GM12878 (cell line): ENCODE measurements around the gene TTC39A. TPM values are rescaled to one million over a fixed set of nuclear protein-coding genes. Genes with fewer than 3 reads are reported as not detected.

ENCODE experiments used
- ATAC-seq: fragments of 200-7000 bp; cut with Tn5 transposase; 3 replicates; pipeline ENCODE4 v1.9.1; 2020; ENCODE audit warnings: mild to moderate bottlenecking, moderate library complexity
- BruUV-seq: library from RNA; stranded (reverse); fragments of 400-500 nt; replicated peaks from 2 replicates; lab custom pipeline; 2021; lab: Mats Ljungman, UMichigan
- CTCF ChIA-PET: fragments of 300-600 bp; sonication (Branson Sonifier 250); formaldehyde crosslinking; extraction: SDS; loops from one replicate; lab custom pipeline; 2021; ENCODE audit warnings: inconsistent platforms; lab: Yijun Ruan, JAX
- POLR2A ChIA-PET: fragments of 350-600 bp; formaldehyde crosslinking; extraction: SDS; loops from one replicate; lab custom pipeline; 2021; ENCODE audit warnings: inconsistent platforms; lab: Charles Lee
- RAD21 ChIA-PET: fragments of 300-600 bp; sonication (Branson Sonifier 250); formaldehyde crosslinking; loops from one replicate; lab custom pipeline; 2023; ENCODE audit warnings: antibody characterized with exemption; ENCODE audit not compliant: unreplicated experiment; lab: Charles Lee
- SMC1A ChIA-PET: fragments of 300-600 bp; sonication (Branson Sonifier 250); formaldehyde crosslinking; loops from one replicate; lab custom pipeline; 2023; ENCODE audit not compliant: unreplicated experiment, uncharacterized antibody; lab: Charles Lee
- DNase-seq: peaks from one replicate; pipeline ENCODE4 v3.0.0-alpha.2; 2011; ENCODE audit warnings: low read depth, low spot score
- FAIRE-seq: peaks from 3 replicates; lab custom pipeline; 2011; peaks lifted over from hg19 to GRCh38; lab: Jason Lieb, UNC
- H2AFZ ChIP-seq: 2 replicates; pipeline ENCODE4 v1.6.0; 2011; ENCODE audit warnings: low read depth, low read length, control low read depth; ENCODE audit not compliant: control insufficient read depth
- H3K27ac ChIP-seq: 2 replicates; pipeline ENCODE4 v1.5.1; 2011; ENCODE audit warnings: control low read depth; ENCODE audit not compliant: control insufficient read depth, insufficient read depth
- H3K27me3 ChIP-seq, 2 experiments: replicated peaks in 1 of 2; 2 replicates each; pipeline versions ENCODE4 v1.6.0 to v1.6.1; 2011; ENCODE audit warnings: low read length in 1 of 2; ENCODE audit not compliant: control insufficient read depth in 2 of 2, insufficient read depth in 2 of 2
- H3K36me3 ChIP-seq, 2 experiments: 2 replicates each; pipeline ENCODE4 v1.5.1; 2011; ENCODE audit warnings: low read length in 1 of 2; ENCODE audit not compliant: control insufficient read depth in 2 of 2, insufficient read depth in 2 of 2
- H3K4me1 ChIP-seq: 2 replicates; pipeline ENCODE4 v1.6.1; 2011; ENCODE audit warnings: mild to moderate bottlenecking, low read length, moderate library complexity, mixed read lengths; ENCODE audit not compliant: control insufficient read depth, insufficient read depth
- H3K4me2 ChIP-seq: 2 replicates; pipeline ENCODE4 v1.6.0; 2011; ENCODE audit warnings: control low read depth; ENCODE audit not compliant: control insufficient read depth, insufficient read depth
- H3K4me3 ChIP-seq: fragments of 200-600 bp; sonication (generic); 2 replicates; pipeline ENCODE4 v1.5.1; 2016
- H3K79me2 ChIP-seq: 2 replicates; pipeline ENCODE4 v1.6.0; 2011; ENCODE audit warnings: low read length; ENCODE audit not compliant: control insufficient read depth, insufficient read depth
- H3K9ac ChIP-seq: 2 replicates; pipeline ENCODE4 v1.8.0; 2011; ENCODE audit warnings: low read length, control low read depth, mixed read lengths; ENCODE audit not compliant: control insufficient read depth, insufficient read depth
- H3K9me3 ChIP-seq: replicated peaks from 3 replicates; pipeline ENCODE4 v1.5.1; 2011; ENCODE audit warnings: mild to moderate bottlenecking, low read length; ENCODE audit not compliant: control insufficient read depth, insufficient read depth
- H4K20me1 ChIP-seq: 2 replicates; pipeline ENCODE4 v1.6.0; 2011; ENCODE audit not compliant: control insufficient read depth, insufficient read depth
- CHD1 ChIP-seq: IDR thresholded peaks from 2 replicates; pipeline ENCODE4 v1.6.1; 2012; ENCODE audit warnings: low read depth, low read length, improper control_type of control experiment
- CREM ChIP-seq: IDR thresholded peaks from 2 replicates; pipeline ENCODE4 v1.6.1; 2014; ENCODE audit warnings: antibody characterized with exemption, low read depth
- E4F1 ChIP-seq: fragments of 450-650 bp; IDR thresholded peaks from 2 replicates; pipeline ENCODE4 v1.6.1; 2018; ENCODE audit warnings: borderline replicate concordance, mild to moderate bottlenecking; ENCODE audit not compliant: partially characterized antibody
- FOXM1 ChIP-seq: IDR thresholded peaks from 2 replicates; pipeline ENCODE4 v1.6.1; 2012; ENCODE audit warnings: low read depth, mild to moderate bottlenecking, inconsistent platforms, low read length, moderate library complexity
- KLF5 ChIP-seq: fragments of 450-650 bp; IDR thresholded peaks from 2 replicates; pipeline ENCODE4 v1.6.1; 2014; ENCODE audit warnings: mild to moderate bottlenecking; ENCODE audit not compliant: partially characterized antibody
- NBN ChIP-seq: fragments of 450-650 bp; IDR thresholded peaks from 2 replicates; pipeline ENCODE4 v1.6.1; 2016
- RUNX3 ChIP-seq: IDR thresholded peaks from 2 replicates; pipeline ENCODE4 v1.6.1; 2012; ENCODE audit warnings: low read length, inconsistent platforms
- SUZ12 ChIP-seq: fragments of 200-600 bp; sonication (generic); IDR thresholded peaks from one replicate; pipeline ENCODE4 v1.6.1; 2018; ENCODE audit warnings: antibody characterized with exemption, mild to moderate bottlenecking; ENCODE audit not compliant: unreplicated experiment
- ZNF274 ChIP-seq: IDR thresholded peaks from one replicate; pipeline ENCODE4 v1.8.0; 2011; ENCODE audit not compliant: insufficient read length, insufficient read depth
- in situ Hi-C: fragments of 300-500 bp; cut with MboI; formaldehyde crosslinking; loops from 9 replicates; pipeline ENCODE4 v1.14.3; 2018; ENCODE audit warnings: mixed read lengths
- intact Hi-C: fragments of 100-400 bp; cut with micrococcal nuclease; formaldehyde crosslinking; loops from one replicate; pipeline ENCODE4 v1.14.2; 2022; ENCODE audit not compliant: unreplicated experiment
- polyA plus RNA-seq, 11 experiments: library from polyadenylated mRNA; depleted of rRNA in 4 of 11; unstranded in 6 of 11; stranded (reverse) in 5 of 11; fragments of >200 nt; fragmentation: Nextera tagmentation in 4 of 11; fragmentation: Illumina TruSeq in 1 of 11; extraction: Ambion mirVana in 4 of 11; extraction: Trizol in 1 of 11; gene quantifications; 1 replicate in 1 of 11; 2 replicates in 10 of 11; pipeline versions ENCODE4 v1.2.1 to v1.2.3, GENCODE V29; 2011 to 2016; ENCODE audit warnings: inconsistent platforms in 2 of 11, missing spikeins in 2 of 11, low read depth in 1 of 11
- total RNA-seq, 4 experiments: library from RNA; depleted of rRNA in 3 of 4; stranded (reverse); fragments of >200 nt in 3 of 4; fragmentation: Illumina TruSeq in 1 of 4; extraction: Trizol in 1 of 4; gene quantifications; 2 replicates each; pipeline versions ENCODE4 v1.2.1 to v1.2.3, GENCODE V29; 2013 to 2021
- TF ChIP-seq, protein P1 (sequence below): IDR thresholded peaks from 2 replicates; pipeline ENCODE4 v1.6.1; 2012; ENCODE audit warnings: low read depth, low read length, improper control_type of control experiment

The TTC39A gene
- total and polyA plus RNA-seq, 10 of the 15 experiments (the other 5 are each of a cell fraction or from before 2014, with no cell fraction given), result 0.18 to 3.0 (median 1.2) TPM

DNA sequence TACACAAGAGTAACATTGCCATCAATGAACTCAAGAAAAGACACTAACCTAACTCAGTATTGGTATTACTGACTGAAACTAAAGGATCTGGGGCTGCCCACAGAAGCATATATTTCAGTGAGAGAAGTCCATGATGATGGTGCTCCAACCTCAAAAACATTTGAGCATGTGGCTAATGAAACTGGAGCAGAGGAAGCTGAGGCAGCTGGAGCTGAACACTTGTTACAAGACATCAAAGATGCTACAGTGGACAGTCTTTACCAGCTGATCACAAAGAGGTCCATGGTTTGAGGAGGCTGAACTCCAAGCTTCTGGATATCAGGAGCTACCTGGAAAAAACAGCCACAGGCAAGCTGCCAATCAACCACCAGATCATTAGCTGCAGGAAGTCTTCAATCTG is 42.2 kb upstream of the TTC39A start:
- BruUV-seq, result no TSS peak
- CTCF ChIA-PET, result interaction anchor here (0.5 to 1.4 kb wide), 4 partner anchors 8 to 126 kb away, joined by 3 to 5 read pairs (median 4); no protein-coding TSS in a partner anchor

More for the DNA sequence above, 42.2 kb upstream of the TTC39A start:
- H3K4me2 ChIP-seq, result no peak overlapping the region
- intact Hi-C loops (no loop called here), in situ Hi-C loops (no loop called here)
- H4K20me1 ChIP-seq, result no peaks in the 10 kb centered on the region
- H3K4me1 ChIP-seq, result no peaks in the 10 kb centered on the region
- RAD21 ChIA-PET, result interaction anchor here (2.0 kb wide), 1 partner anchor 163 kb away, joined by 7 read pairs; no protein-coding TSS in a partner anchor
- SMC1A ChIA-PET, result interaction anchor here (0.8 to 1.2 kb wide), 3 partner anchors 21 to 100 kb away, joined by 3 read pairs; no protein-coding TSS in a partner anchor
- H3K79me2 ChIP-seq, result no peaks in the 10 kb centered on the region
- no peak overlapping the region for H3K9ac ChIP-seq
- peaks cover 4 to 15% of the 10 kb centered on the region in 2 experiments for H3K36me3 ChIP-seq
- no peaks in the 10 kb centered on the region for H3K27me3 ChIP-seq
- POLR2A ChIA-PET, result no interaction called here
- no peaks in the 10 kb centered on the region for H3K9me3 ChIP-seq
- H2AFZ ChIP-seq, result no peak overlapping the region
- no peak for DNase-seq
- TF ChIP-seq E4F1, result no peak
- no peak for TF ChIP-seq ZNF274
- no peak for TF ChIP-seq KLF5
- TF ChIP-seq RUNX3, result no peak
- no peak for TF ChIP-seq CHD1
- no peak for TF ChIP-seq FOXM1
- TF ChIP-seq, protein P1, sequence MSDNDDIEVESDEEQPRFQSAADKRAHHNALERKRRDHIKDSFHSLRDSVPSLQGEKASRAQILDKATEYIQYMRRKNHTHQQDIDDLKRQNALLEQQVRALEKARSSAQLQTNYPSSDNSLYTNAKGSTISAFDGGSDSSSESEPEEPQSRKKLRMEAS, result no peak
- TF ChIP-seq SUZ12, result no peak
- TF ChIP-seq NBN, result no peak
- no peak for TF ChIP-seq CREM
- no peak overlapping the region for H3K27ac ChIP-seq
- no peak for FAIRE-seq
- no peak overlapping the region for H3K4me3 ChIP-seq
- ATAC-seq, result no peak
